Mammary epithelial cell (primary cell): ENCODE measurements around the gene CTBP2.

Source experiments
- EZH2 ChIP-seq: IDR thresholded peaks from 2 replicates; pipeline ENCODE4 v1.6.1; 2012; ENCODE audit warnings: low read length, inconsistent platforms, borderline replicate concordance
- TF ChIP-seq, protein P1 (sequence below), 2 donors: IDR thresholded peaks in 1 of 2; conservative IDR thresholded peaks in 1 of 2; 2 replicates each; pipeline ENCODE4 v1.5.1; 2011 to 2012; ENCODE audit warnings: inconsistent platforms in 2 of 2, low read length in 2 of 2, mild to moderate bottlenecking in 2 of 2, control low read depth in 1 of 2, low read depth in 1 of 2; ENCODE audit not compliant: insufficient read depth in 1 of 2; ENCODE audit errors: extremely low read depth in 1 of 2

DNA sequence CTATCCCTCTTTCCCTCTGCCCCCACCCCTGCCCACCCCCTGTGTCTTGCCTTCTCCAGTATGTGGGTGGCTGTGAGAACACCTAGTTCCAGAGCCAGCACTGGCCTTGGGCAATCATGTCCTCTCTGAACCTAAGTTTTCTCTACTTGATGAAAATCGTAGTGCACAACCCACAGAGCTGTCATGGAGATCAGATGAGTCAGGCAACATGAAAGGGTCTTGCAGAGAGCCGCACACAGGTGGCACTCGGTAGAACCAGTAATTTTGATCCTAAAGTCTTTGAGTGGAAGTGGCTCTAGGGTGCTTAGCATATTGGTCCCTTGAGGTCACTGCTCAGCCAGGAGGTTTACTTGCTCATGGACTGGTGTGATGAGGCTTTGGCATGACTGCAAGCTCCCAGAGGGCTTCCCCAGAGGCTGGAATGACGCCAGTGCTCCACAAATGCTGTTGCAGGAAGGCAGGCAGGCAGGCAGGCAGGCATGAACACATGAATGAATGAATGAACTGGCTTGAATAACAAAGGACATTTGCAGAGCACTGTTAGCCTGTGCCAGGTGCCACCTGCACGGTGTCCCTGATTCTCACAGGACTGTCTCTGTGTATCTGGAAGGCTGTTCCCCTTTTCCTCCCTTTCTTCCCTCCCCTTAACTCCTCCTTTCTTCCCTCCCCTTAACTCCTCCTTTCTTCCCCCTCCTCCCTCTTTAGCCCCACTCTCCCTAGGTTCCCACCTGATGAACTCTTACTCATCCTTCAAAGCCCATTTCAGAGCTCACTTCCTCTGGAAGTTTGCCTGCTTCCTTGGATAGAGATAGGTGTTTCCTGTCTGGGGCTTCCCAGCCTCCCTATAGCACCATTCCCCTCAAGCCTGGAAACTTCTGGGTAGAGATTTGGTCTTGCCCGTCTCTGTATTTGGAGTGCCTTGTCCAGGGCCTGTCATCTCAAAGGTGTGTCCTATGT lies 27.2 kb upstream of the CTBP2 start:
- TF ChIP-seq, protein P1, sequence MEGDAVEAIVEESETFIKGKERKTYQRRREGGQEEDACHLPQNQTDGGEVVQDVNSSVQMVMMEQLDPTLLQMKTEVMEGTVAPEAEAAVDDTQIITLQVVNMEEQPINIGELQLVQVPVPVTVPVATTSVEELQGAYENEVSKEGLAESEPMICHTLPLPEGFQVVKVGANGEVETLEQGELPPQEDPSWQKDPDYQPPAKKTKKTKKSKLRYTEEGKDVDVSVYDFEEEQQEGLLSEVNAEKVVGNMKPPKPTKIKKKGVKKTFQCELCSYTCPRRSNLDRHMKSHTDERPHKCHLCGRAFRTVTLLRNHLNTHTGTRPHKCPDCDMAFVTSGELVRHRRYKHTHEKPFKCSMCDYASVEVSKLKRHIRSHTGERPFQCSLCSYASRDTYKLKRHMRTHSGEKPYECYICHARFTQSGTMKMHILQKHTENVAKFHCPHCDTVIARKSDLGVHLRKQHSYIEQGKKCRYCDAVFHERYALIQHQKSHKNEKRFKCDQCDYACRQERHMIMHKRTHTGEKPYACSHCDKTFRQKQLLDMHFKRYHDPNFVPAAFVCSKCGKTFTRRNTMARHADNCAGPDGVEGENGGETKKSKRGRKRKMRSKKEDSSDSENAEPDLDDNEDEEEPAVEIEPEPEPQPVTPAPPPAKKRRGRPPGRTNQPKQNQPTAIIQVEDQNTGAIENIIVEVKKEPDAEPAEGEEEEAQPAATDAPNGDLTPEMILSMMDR (conservative IDR thresholded peaks at IDR 0.05 in 1 of 2, IDR thresholded peaks at IDR 0.05 in 1 of 2; ENCODE audit: extremely low read depth in 1 of 2, insufficient read depth in 1 of 2, low read depth in 1 of 2, low read length in 2 of 2) = no peak
- no peak for TF ChIP-seq EZH2
